ENCODE results near the gene NMT1. TPM values are rescaled to one million over a fixed set of nuclear protein-coding genes. Genes with fewer than 3 reads are reported as not detected.

NMT1 gene
- total and polyA plus RNA-seq, 2 of the 13 experiments (the other 11 are each of a cell fraction or from before 2014, with no cell fraction given): 75.7 to 142 TPM

DNA sequence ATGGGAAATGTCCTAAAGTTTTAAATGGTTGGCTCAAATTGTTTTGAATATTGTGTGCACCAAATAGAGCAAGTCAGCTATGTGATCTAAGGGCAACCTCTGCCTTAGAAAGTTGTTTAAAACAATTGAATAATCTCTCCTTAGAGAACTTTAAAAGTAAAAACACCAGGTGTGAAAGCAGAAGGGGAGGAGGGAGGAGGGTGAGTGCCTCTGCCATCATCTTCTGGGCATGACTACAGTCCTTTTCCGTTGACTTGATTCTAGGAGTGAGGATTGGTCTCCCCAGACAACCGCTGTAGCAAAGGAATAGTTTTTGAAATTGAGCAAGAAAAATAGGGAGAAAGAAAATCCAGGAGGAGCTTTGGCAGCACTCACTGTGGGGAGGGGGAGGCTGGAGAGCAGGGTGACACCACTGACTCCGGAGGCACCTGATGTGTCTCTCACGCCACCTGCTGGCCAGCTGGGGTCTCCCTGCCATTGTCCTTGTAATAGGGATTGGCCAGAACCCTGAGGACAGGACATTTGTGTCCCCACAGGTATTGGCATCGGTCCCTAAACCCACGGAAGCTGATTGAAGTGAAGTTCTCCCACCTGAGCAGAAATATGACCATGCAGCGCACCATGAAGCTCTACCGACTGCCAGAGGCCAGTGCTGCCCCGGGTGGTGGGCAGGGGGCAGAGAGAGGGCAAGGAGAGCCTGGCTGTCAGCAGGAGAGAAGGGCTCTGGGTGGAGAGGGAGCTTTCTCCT is 37.9 kb downstream of the NMT1 start (continued):
- no peak for TF ChIP-seq AFF4 (CRISPR knock-in tag; IDR thresholded peaks at IDR 0.05)
- TF ChIP-seq ATF7-NPFF (CRISPR knock-in tag; IDR thresholded peaks at IDR 0.05; ENCODE audit: low read depth): 0 out of 2 replicates have a peak, but pooled peaks have one; percentile 47
- peak; percentile 32; the same call in 1 of the 2 replicates for TF ChIP-seq HNF1B (CRISPR knock-in tag; IDR thresholded peaks at IDR 0.05)
- TF ChIP-seq, protein P1, sequence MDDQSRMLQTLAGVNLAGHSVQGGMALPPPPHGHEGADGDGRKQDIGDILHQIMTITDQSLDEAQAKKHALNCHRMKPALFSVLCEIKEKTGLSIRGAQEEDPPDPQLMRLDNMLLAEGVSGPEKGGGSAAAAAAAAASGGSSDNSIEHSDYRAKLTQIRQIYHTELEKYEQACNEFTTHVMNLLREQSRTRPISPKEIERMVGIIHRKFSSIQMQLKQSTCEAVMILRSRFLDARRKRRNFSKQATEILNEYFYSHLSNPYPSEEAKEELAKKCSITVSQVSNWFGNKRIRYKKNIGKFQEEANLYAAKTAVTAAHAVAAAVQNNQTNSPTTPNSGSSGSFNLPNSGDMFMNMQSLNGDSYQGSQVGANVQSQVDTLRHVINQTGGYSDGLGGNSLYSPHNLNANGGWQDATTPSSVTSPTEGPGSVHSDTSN (CRISPR knock-in tag; IDR thresholded peaks at IDR 0.05; ENCODE audit: borderline replicate concordance): no peak
- TF ChIP-seq PHB2 (IDR thresholded peaks at IDR 0.05; ENCODE audit: partially characterized antibody): no peak
- TF ChIP-seq HNF4A (CRISPR knock-in tag; IDR thresholded peaks at IDR 0.05): no peak
- TF ChIP-seq, protein P2, sequence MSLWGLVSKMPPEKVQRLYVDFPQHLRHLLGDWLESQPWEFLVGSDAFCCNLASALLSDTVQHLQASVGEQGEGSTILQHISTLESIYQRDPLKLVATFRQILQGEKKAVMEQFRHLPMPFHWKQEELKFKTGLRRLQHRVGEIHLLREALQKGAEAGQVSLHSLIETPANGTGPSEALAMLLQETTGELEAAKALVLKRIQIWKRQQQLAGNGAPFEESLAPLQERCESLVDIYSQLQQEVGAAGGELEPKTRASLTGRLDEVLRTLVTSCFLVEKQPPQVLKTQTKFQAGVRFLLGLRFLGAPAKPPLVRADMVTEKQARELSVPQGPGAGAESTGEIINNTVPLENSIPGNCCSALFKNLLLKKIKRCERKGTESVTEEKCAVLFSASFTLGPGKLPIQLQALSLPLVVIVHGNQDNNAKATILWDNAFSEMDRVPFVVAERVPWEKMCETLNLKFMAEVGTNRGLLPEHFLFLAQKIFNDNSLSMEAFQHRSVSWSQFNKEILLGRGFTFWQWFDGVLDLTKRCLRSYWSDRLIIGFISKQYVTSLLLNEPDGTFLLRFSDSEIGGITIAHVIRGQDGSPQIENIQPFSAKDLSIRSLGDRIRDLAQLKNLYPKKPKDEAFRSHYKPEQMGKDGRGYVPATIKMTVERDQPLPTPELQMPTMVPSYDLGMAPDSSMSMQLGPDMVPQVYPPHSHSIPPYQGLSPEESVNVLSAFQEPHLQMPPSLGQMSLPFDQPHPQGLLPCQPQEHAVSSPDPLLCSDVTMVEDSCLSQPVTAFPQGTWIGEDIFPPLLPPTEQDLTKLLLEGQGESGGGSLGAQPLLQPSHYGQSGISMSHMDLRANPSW (CRISPR knock-in tag; IDR thresholded peaks at IDR 0.05; ENCODE audit: borderline replicate concordance): no peak
- no peak for TF ChIP-seq JUN (CRISPR knock-in tag; IDR thresholded peaks at IDR 0.05)
- TF ChIP-seq SRSF4 (IDR thresholded peaks at IDR 0.05; ENCODE audit: low read depth, low read length, poor library complexity, severe bottlenecking): no peak
- TF ChIP-seq ATF1 (CRISPR knock-in tag; IDR thresholded peaks at IDR 0.05): no peak
- TF ChIP-seq FIP1L1 (IDR thresholded peaks at IDR 0.05; ENCODE audit: borderline replicate concordance, insufficient read depth, low read depth, low read length): no peak
- no peak for TF ChIP-seq ZFP90 (CRISPR knock-in tag; IDR thresholded peaks at IDR 0.05; ENCODE audit: borderline replicate concordance)
- TF ChIP-seq, protein P3, sequence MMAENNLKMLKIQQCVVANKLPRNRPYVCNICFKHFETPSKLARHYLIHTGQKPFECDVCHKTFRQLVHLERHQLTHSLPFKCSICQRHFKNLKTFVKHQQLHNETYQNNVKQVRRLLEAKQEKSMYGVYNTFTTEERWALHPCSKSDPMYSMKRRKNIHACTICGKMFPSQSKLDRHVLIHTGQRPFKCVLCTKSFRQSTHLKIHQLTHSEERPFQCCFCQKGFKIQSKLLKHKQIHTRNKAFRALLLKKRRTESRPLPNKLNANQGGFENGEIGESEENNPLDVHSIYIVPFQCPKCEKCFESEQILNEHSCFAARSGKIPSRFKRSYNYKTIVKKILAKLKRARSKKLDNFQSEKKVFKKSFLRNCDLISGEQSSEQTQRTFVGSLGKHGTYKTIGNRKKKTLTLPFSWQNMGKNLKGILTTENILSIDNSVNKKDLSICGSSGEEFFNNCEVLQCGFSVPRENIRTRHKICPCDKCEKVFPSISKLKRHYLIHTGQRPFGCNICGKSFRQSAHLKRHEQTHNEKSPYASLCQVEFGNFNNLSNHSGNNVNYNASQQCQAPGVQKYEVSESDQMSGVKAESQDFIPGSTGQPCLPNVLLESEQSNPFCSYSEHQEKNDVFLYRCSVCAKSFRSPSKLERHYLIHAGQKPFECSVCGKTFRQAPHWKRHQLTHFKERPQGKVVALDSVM (CRISPR knock-in tag; IDR thresholded peaks at IDR 0.05): peak; percentile 72; the same call in 1 of the 2 replicates
- TF ChIP-seq TBP (CRISPR knock-in tag; IDR thresholded peaks at IDR 0.05): no peak
- TF ChIP-seq XBP1 (CRISPR knock-in tag; IDR thresholded peaks at IDR 0.05): no peak

Data from HepG2 (cell line).